MM.1S (cell line): ENCODE results near the gene HLA-DMA.

Experiments
- DNase-seq: peaks from one replicate; pipeline ENCODE4 v3.0.0-alpha.2; 2015
- H2AFZ ChIP-seq: fragments of 300-600 bp; sonication (generic); 2 replicates; pipeline ENCODE4 v1.6.0; 2016; ENCODE audit warnings: antibody characterized with exemption, low read length
- H3F3A ChIP-seq: fragments of 300-600 bp; sonication (generic); 2 replicates; pipeline ENCODE4 v1.6.1; 2016; ENCODE audit warnings: mild to moderate bottlenecking, antibody characterized with exemption, low read length, moderate library complexity, mixed read lengths; ENCODE audit not compliant: insufficient read depth
- H3K27ac ChIP-seq: fragments of 300-600 bp; sonication (generic); 2 replicates; pipeline ENCODE4 v1.5.1; 2016; ENCODE audit warnings: mild to moderate bottlenecking, low read length
- H3K27me3 ChIP-seq: fragments of 300-600 bp; sonication (generic); replicated peaks from 2 replicates; pipeline ENCODE4 v1.6.0; 2016; ENCODE audit warnings: low read length; ENCODE audit not compliant: insufficient read depth
- H3K36me3 ChIP-seq: fragments of 300-600 bp; sonication (generic); replicated peaks from 2 replicates; pipeline ENCODE4 v1.6.1; 2016; ENCODE audit warnings: mild to moderate bottlenecking, low read length, mixed read lengths; ENCODE audit not compliant: insufficient read depth
- H3K4me1 ChIP-seq: fragments of 300-600 bp; sonication (generic); 2 replicates; pipeline ENCODE4 v1.6.1; 2016; ENCODE audit warnings: low read length, mixed read lengths
- H3K4me2 ChIP-seq: fragments of 300-600 bp; sonication (generic); 2 replicates; pipeline ENCODE4 v1.6.0; 2016; ENCODE audit warnings: low read depth, low read length
- H3K4me3 ChIP-seq: fragments of 300-600 bp; sonication (generic); 2 replicates; pipeline ENCODE4 v1.5.1; 2016; ENCODE audit warnings: low read length, mixed read lengths
- H3K79me2 ChIP-seq: fragments of 300-600 bp; sonication (generic); 2 replicates; pipeline ENCODE4 v1.6.1; 2016; ENCODE audit warnings: mixed run types, low read length, mixed read lengths
- H3K9ac ChIP-seq: fragments of 300-600 bp; sonication (generic); 2 replicates; pipeline ENCODE4 v1.6.1; 2016; ENCODE audit warnings: low read length, mixed read lengths
- H3K9me2 ChIP-seq: fragments of 300-600 bp; sonication (generic); replicated peaks from 2 replicates; pipeline ENCODE4 v1.6.1; 2016; ENCODE audit warnings: mild to moderate bottlenecking, low read length, mixed read lengths; ENCODE audit not compliant: insufficient read depth
- H3K9me3 ChIP-seq: fragments of 300-600 bp; sonication (generic); replicated peaks from 2 replicates; pipeline ENCODE4 v1.6.1; 2016; ENCODE audit warnings: mild to moderate bottlenecking, low read length, mixed read lengths; ENCODE audit not compliant: insufficient read depth
- H4K20me1 ChIP-seq: fragments of 300-600 bp; sonication (generic); 2 replicates; pipeline ENCODE4 v1.6.1; 2016; ENCODE audit warnings: mild to moderate bottlenecking, low read length, moderate library complexity, mixed read lengths; ENCODE audit not compliant: insufficient read depth
- CTCF ChIP-seq: fragments of 300-600 bp; sonication (generic); IDR thresholded peaks from 2 replicates; pipeline ENCODE4 v1.5.1; 2016; ENCODE audit warnings: antibody characterized with exemption, low read length, mixed read lengths
- EZH2 ChIP-seq: fragments of 300-600 bp; sonication (generic); optimal IDR thresholded peaks from 2 replicates; pipeline ENCODE3; 2017; ENCODE audit warnings: low read depth, mild to moderate bottlenecking, antibody characterized with exemption, low read length, mixed read lengths
- EZH2phosphoT487 ChIP-seq: fragments of 300-600 bp; sonication (generic); IDR thresholded peaks from 2 replicates; pipeline ENCODE4 v1.6.1; 2018; ENCODE audit warnings: antibody characterized with exemption, low read length

HLA-DMA gene

GRCh38 chr6:32908897-32909296, 44.0 kb downstream of the HLA-DMA start:
- H4K20me1 ChIP-seq = no peaks in the 10 kb centered on the region
- H3F3A ChIP-seq = no peaks in the 10 kb centered on the region
- H3K27ac ChIP-seq = no peak overlapping the region
- no peak overlapping the region for H3K4me3 ChIP-seq
- no peak for DNase-seq
- H2AFZ ChIP-seq = no peak overlapping the region
- H3K27me3 ChIP-seq = no peaks in the 10 kb centered on the region
- no peaks in the 10 kb centered on the region for H3K79me2 ChIP-seq
- no peaks in the 10 kb centered on the region for H3K9me2 ChIP-seq
- H3K4me2 ChIP-seq = no peak overlapping the region
- H3K36me3 ChIP-seq = no peaks in the 10 kb centered on the region
- no peaks in the 10 kb centered on the region for H3K4me1 ChIP-seq
- H3K9me3 ChIP-seq = no peaks in the 10 kb centered on the region
- no peak for TF ChIP-seq EZH2phosphoT487
- no peak for TF ChIP-seq EZH2
- no peak for TF ChIP-seq CTCF
- H3K9ac ChIP-seq = no peak overlapping the region

DNA sequence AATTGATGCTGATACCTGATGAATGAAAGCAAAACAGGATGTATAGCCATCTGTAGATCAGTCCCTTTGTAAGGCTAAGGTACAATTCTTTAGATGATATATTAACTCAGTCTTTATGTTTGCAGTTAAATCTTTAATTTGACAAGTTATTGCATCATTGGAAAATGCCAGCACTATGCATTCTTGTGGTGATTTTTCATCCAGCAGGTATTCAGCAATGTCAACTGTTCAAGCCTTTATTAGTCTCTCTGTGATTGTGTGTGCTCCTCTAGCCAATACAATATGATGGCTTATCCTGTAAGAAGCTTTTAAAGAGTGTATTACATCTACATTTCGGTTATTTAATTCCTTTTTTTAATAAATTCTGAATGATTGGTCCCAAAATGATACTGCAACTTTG, 46.4 kb downstream of the HLA-DMA start:
- H3K4me3 ChIP-seq = no peak overlapping the region
- H3K27me3 ChIP-seq = no peaks in the 10 kb centered on the region
- no peaks in the 10 kb centered on the region for H3K9me2 ChIP-seq
- H4K20me1 ChIP-seq = no peaks in the 10 kb centered on the region; the same call in 1 of the 2 replicates
- no peak overlapping the region for H2AFZ ChIP-seq
- TF ChIP-seq CTCF (no peak), EZH2 (no peak), EZH2phosphoT487 (no peak)
- H3K9ac ChIP-seq = no peak overlapping the region
- H3K27ac ChIP-seq = no peak overlapping the region
- H3K9me3 ChIP-seq = no peaks in the 10 kb centered on the region
- H3K79me2 ChIP-seq = no peaks in the 10 kb centered on the region
- H3K4me2 ChIP-seq = no peak overlapping the region
- no peaks in the 10 kb centered on the region for H3K36me3 ChIP-seq
- no peaks in the 10 kb centered on the region for H3K4me1 ChIP-seq
- DNase-seq = no peak
- H3F3A ChIP-seq = no peaks in the 10 kb centered on the region

DNA sequence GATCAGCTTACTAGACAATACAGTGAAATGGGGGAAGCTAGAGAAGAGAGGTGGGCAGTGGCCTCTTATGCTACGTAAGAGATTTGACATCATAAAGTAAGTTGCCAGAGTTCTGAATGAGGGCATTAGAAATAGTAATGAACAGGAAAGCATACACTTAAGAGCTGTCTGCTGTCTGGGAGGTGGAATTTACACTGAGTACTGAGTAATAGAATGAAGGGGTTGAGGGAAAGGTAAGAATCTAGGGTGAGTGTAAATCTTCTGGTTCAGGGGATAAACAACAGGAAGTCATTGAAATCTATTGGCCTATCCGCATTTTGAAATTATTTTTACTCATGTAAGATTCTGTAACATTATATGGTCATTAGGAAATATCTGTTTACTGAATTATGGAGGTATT, 47.8 kb downstream of the HLA-DMA start:
- no peak for DNase-seq
- Histone ChIP-seq H3K27ac (no peak overlapping the region), H4K20me1 (no peaks in the 10 kb centered on the region; the same call in 1 of the 2 replicates), H3K9me2 (no peaks in the 10 kb centered on the region), H2AFZ (no peak overlapping the region), H3K4me3 (no peak overlapping the region), H3K4me2 (no peak overlapping the region), H3K4me1 (no peaks in the 10 kb centered on the region), H3K27me3 (no peaks in the 10 kb centered on the region), H3K9ac (no peak overlapping the region), H3F3A (no peaks in the 10 kb centered on the region), H3K79me2 (no peaks in the 10 kb centered on the region), H3K9me3 (no peaks in the 10 kb centered on the region), H3K36me3 (no peaks in the 10 kb centered on the region)
- no peak for TF ChIP-seq EZH2phosphoT487
- TF ChIP-seq EZH2 = no peak
- TF ChIP-seq CTCF = no peak
